Type B pancreatic cell (in vitro differentiated cells): ENCODE results near the gene TIMM9. TPM values are rescaled to one million over a fixed set of nuclear protein-coding genes. Genes with fewer than 3 reads are reported as not detected.
A peak's percentile ranks its signal among the peaks of the same experiment; 100 is the strongest.

ENCODE experiments used
- DNase-seq: peaks from one replicate; pipeline ENCODE4 v3.0.0; 2021; ENCODE audit warnings: mixed read lengths; ENCODE audit not compliant: unreplicated experiment; ENCODE audit errors: extremely low spot score
- H3K27ac Mint-ChIP-seq: 2 replicates; pipeline ENCODE4 v1.8.0; 2021; ENCODE audit warnings: mild to moderate bottlenecking, mixed read lengths
- H3K27me3 Mint-ChIP-seq: 2 replicates; pipeline ENCODE4 v1.8.0; 2021; ENCODE audit warnings: mixed read lengths
- H3K36me3 Mint-ChIP-seq: 2 replicates; pipeline ENCODE4 v1.8.0; 2021; ENCODE audit warnings: mixed read lengths
- H3K4me1 Mint-ChIP-seq: one replicate; pipeline ENCODE4 v1.8.0; 2021; ENCODE audit warnings: mixed read lengths; ENCODE audit not compliant: unreplicated experiment
- H3K4me3 Mint-ChIP-seq: 2 replicates; pipeline ENCODE4 v1.8.0; 2021; ENCODE audit warnings: mild to moderate bottlenecking, mixed read lengths
- H3K9me3 Mint-ChIP-seq: 2 replicates; pipeline ENCODE4 v1.8.0; 2021; ENCODE audit warnings: mixed read lengths
- total RNA-seq: library from RNA; stranded (reverse); gene quantifications from 2 replicates; pipeline ENCODE4 v1.2.1, GENCODE V29; 2021; ENCODE audit warnings: low replicate concordance
- TF ChIP-seq, protein P1 (sequence below): fragments of 200-600 bp; sonication (generic); conservative IDR thresholded peaks from 2 replicates; pipeline ENCODE4 v1.5.0; 2021; ENCODE audit warnings: antibody characterized with exemption, mild to moderate bottlenecking

Gene TIMM9
- total RNA-seq, 1 donor from 2014 or later, result 46.0 TPM

DNA sequence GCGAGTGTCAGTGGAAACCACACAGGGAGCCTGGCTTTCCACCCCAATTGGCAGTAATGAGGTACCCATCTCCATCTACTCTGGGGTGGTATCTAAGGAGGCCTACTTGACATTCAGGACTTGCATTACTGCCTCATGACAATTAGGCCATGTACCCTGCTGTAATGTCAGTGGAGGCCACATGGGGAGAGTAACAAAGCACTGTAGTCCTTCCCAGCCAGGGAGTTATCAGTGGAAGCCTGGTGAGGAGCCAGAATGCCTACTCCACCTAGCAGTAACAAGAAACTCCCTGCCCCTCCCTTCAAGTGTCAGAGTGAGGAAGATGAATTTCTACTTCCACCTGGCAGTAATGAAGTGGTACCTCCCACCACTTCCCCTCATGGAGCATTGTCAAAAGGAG is 12.5 kb downstream of the TIMM9 start:
- no peaks in the 10 kb centered on the region for H3K4me1 Mint-ChIP-seq
- H3K4me3 Mint-ChIP-seq, result no peak overlapping the region
- H3K27ac Mint-ChIP-seq, result no peak overlapping the region
- no peaks in the 10 kb centered on the region for H3K9me3 Mint-ChIP-seq
- DNase-seq, result no peak
- peaks cover 40% of the 10 kb centered on the region for H3K36me3 Mint-ChIP-seq
- TF ChIP-seq, protein P1, sequence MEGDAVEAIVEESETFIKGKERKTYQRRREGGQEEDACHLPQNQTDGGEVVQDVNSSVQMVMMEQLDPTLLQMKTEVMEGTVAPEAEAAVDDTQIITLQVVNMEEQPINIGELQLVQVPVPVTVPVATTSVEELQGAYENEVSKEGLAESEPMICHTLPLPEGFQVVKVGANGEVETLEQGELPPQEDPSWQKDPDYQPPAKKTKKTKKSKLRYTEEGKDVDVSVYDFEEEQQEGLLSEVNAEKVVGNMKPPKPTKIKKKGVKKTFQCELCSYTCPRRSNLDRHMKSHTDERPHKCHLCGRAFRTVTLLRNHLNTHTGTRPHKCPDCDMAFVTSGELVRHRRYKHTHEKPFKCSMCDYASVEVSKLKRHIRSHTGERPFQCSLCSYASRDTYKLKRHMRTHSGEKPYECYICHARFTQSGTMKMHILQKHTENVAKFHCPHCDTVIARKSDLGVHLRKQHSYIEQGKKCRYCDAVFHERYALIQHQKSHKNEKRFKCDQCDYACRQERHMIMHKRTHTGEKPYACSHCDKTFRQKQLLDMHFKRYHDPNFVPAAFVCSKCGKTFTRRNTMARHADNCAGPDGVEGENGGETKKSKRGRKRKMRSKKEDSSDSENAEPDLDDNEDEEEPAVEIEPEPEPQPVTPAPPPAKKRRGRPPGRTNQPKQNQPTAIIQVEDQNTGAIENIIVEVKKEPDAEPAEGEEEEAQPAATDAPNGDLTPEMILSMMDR, result no peak
- no peaks in the 10 kb centered on the region for H3K27me3 Mint-ChIP-seq

GRCh38 chr14:58408681-58409215 is 18.6 kb downstream of the TIMM9 start:
- Mint-ChIP-seq H3K27ac (no peak overlapping the region), H3K4me3 (no peak overlapping the region), H3K36me3 (peaks cover 26% of the 10 kb centered on the region), H3K4me1 (no peaks in the 10 kb centered on the region), H3K27me3 (no peaks in the 10 kb centered on the region), H3K9me3 (no peaks in the 10 kb centered on the region)
- TF ChIP-seq, protein P1, result no peak
- DNase-seq, result no peak

- H3K9me3 Mint-ChIP-seq, result no peaks in the 10 kb centered on the region
- H3K27ac Mint-ChIP-seq, result no peak overlapping the region
- TF ChIP-seq, protein P1, result no peak
- H3K27me3 Mint-ChIP-seq, result peaks cover 3% of the 10 kb centered on the region
- H3K4me1 Mint-ChIP-seq, result peaks cover under 1% of the 10 kb centered on the region
- DNase-seq, result no peak
- no peak overlapping the region for H3K4me3 Mint-ChIP-seq
- peaks cover 7% of the 10 kb centered on the region for H3K36me3 Mint-ChIP-seq
Observed at GRCh38 chr14:58401587-58401986, 25.7 kb downstream of the TIMM9 start.

- Mint-ChIP-seq H3K4me1 (peaks cover 5% of the 10 kb centered on the region), H3K36me3 (peaks cover 3% of the 10 kb centered on the region), H3K27ac (no peak overlapping the region), H3K9me3 (no peaks in the 10 kb centered on the region), H3K27me3 (peaks cover 7% of the 10 kb centered on the region), H3K4me3 (no peak overlapping the region)
- DNase-seq, result no peak
- TF ChIP-seq, protein P1, result no peak
Observed at GRCh38 chr14:58398895-58399294, 28.4 kb downstream of the TIMM9 start.

DNA sequence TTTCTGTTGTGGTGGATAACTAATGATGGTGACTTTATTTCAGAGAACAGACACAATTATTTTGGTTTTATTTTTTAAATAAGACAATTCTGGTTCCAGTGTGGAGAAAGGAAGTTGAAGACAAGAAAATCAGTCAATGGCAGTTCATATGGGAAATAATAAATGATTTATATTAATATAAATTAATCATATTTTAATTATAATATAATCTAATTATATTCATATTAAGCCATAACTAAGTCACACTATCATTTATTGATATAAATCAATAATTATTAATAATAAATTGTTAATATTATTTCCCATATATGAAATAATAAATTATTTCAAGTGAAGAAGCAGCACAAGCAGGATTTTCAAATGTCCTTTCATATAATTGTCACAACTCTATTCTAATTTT is 28.8 kb downstream of the TIMM9 start:
- Mint-ChIP-seq H3K9me3 (no peaks in the 10 kb centered on the region), H3K4me3 (no peak overlapping the region), H3K27me3 (peaks cover 7% of the 10 kb centered on the region), H3K27ac (no peak overlapping the region), H3K4me1 (peaks cover 5% of the 10 kb centered on the region), H3K36me3 (peaks cover 3% of the 10 kb centered on the region)
- TF ChIP-seq, protein P1, result no peak
- no peak for DNase-seq

- peak overlapping the region; percentile 20 for H3K4me3 Mint-ChIP-seq
- no peak overlapping the region for H3K27ac Mint-ChIP-seq
- TF ChIP-seq, protein P1, result no peak
- peaks cover 5% of the 10 kb centered on the region for H3K4me1 Mint-ChIP-seq
- H3K9me3 Mint-ChIP-seq, result no peaks in the 10 kb centered on the region
- H3K27me3 Mint-ChIP-seq, result peaks cover 7% of the 10 kb centered on the region
- no peak for DNase-seq
- H3K36me3 Mint-ChIP-seq, result peaks cover 3% of the 10 kb centered on the region
Observed at GRCh38 chr14:58397156-58397555, 30.2 kb downstream of the TIMM9 start.
